NCI-H2029 treated with DMSO at 0.1 percent for 48 hours (cell line): ENCODE measurements around the gene HOMEZ.

Experiments used
- DNase-seq: peaks from one replicate; lab custom pipeline; 2025; lab: John Stamatoyannopoulos, UW

The HOMEZ gene

DNA sequence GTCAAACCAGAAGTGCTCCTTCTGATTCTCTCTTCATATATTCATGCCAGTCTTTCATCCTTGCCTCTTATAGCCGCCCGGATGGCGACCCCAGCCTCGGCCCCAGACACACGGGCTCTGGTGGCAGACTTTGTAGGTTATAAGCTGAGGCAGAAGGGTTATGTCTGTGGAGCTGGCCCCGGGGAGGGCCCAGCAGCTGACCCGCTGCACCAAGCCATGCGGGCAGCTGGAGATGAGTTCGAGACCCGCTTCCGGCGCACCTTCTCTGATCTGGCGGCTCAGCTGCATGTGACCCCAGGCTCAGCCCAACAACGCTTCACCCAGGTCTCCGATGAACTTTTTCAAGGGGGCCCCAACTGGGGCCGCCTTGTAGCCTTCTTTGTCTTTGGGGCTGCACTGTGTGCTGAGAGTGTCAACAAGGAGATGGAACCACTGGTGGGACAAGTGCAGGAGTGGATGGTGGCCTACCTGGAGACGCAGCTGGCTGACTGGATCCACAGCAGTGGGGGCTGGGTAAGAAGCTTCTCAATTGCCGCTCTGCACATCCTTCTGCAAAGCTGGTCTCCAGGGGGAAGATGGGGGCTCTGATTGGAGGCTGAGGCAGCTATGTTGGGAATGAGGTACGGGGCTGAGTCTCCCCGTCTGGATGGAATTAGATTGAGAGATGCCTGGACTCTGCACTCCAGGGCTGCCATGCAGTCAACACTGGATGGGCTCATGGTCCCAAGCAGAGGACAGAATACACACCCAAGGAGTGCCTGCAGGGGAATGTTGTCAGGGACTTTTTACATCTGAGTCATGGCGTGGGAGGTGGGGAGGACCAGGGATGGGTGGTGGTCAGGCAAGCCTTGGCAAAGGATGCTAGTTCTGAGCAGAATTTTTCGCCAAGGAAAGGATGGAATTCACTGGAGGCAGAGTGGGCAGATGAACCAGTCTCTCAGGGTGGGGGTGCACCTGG lies 22.0 kb upstream of the HOMEZ start:
- no peak for DNase-seq

DNA sequence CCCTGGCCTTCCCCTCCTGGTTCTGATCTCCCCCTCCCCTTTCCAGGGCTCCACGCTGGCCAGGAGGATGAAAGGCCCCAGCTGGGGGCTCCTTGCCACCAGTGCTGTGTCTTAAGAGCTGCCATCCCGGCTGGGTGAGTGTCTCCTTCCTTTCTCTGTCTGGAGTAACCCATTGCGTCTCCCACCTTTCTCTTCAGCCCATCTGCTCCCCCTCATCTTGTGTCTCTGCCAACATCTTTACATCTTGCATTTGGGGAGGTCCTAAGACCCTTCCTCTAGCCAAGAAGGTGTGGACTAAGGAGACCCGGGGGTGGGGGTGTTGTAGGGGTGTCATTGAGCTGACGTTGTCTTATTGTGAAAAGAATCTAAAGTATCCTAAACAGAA lies 21.2 kb upstream of the HOMEZ start:
- DNase-seq, result no peak

DNA sequence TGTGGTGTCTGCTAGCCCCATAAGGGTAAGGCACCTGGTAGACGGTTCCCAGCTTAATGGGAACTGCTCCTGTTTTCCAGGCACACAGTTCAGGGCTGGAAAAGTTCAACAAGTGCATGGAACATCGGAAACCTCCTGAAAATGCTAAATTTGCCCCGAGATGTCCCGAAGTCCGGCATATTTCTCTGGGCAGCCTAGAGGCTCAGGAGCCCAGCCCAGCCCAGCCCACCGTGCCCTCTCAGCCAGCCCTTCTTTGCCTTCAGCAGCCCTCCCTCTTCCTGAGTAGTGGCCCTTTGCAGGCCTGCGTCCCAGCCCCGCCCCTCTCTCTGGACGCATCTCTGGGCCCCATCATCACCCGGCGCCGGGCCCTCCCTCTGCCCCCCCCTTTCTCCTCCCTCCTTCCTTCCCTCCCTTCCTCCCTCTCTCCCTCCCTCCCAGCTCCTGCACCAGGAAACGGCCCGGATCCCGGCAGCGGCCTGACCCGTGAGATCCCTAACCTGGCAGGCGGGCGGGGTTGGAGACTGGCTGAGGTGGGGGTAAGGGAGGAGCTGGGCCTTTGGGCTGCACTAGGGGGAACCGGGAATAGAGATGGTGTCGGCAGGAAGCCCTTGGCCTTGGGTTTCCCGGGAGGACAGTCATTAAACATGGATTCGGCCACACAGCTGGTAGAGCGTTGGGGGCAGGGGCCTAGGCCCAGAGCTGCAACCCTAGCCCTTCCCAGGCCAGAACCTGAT lies 20.6 kb upstream of the HOMEZ start, which contains the start of gene BCL2L2:
Gene BCL2L2, plus strand, starts transcription at position 422 of the 734 bp plus-strand sequence. CDS start 935 bp downstream, outside the sequence.
- peak; percentile 100 for DNase-seq

DNA sequence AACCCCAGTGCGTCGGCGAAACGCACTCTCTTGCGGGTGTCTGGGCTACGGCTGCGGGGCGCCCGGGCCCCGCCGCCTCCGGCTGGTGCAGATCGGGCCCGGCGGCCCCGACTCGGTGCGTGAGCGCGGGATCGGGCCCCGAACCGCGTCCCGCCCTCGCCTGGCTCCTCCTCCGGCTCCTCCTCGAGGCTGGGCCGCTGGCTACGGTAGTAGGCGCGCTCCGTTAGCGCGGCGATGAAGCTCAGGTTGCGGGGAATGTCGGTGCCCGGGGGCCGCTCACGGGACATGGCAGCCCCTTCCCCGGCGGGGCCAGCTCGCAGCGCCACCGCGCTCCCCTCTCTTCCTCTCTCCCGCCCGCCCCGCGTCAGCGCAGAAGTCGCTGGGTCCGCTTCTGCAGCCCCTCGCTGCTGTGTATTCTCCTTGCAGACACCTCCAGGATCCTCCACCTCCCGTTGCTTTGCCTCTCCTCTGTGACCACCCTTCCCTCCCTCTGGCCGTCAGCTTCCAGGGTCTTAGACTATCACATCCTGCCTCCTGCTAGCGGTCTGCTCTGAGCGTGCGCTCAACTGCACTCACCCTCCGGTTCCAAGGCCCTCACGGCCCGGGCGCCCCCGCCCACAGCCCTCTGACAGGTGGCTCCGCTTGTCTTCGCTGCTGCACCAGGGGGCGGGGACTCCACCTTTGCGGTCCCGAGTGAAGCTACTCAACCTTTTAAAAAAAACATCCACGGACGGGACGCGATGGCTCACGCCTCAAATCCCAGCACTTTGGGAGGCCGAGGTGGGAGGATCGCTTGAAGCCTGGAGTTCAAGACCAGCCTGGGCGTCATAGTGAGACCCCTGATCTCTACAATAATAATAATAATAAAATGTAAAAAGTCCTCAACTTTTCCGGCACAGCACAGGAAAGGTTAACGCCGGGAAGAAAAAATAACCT lies 16.6 kb upstream of the HOMEZ start, which contains the start of gene PPP1R3E:
Gene PPP1R3E, minus strand, starts transcription at position 570 of the 936 bp plus-strand sequence. Its CDS starts 283 bp downstream, at position 287.
- peak; percentile 99 for DNase-seq

DNA sequence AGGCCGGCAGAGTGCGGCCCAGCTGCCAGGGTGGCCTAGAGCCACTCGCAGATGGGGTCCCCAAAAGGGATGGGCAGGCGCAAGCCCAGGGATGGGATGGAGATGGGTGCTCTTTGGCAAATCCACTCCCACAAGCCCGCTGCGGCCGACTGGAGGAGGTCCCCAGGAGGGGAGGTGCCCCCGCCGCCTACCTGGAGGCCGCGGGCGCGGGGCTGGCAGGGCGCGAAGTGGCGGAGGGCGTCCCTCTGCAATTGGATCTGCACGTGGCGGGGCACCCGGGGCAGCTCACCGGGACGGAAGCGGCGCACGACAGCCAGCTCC lies 16.0 kb upstream of the HOMEZ start:
- no peak for DNase-seq

DNA sequence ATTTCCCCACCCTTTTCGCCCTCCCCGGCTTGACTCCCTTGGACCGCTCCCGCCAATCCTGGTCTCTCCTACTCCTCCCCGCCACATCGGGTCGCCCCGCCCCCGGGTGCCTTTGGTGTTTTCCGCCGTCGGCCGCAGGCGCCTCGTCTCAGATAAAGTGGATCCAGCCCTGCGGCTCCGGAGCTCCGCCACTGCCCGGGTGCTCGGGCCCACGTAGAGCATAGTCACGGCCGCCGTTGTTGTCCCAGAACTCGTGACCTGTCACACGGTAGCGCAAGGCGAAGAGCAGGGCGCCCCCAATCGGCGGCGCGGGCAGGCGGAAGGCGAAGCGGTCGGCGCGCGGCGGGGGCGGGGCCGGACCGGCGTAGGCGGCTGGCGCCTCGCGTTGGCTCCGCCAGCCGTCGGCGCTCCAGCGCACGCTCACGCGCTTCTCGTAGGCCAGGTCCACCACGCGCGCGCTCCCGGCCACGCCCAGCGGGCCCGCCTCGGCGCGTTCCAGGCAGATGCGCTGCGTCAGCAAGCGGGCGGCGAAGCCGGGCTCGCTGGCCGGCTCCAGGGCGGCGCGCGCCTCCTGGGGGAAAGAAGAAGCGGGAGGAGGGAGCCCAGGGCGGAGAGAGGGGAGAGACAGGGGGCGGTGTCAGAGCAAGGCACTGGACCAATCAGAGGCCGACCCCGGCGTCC lies 15.5 kb upstream of the HOMEZ start:
- peak; percentile 100 for DNase-seq

DNA sequence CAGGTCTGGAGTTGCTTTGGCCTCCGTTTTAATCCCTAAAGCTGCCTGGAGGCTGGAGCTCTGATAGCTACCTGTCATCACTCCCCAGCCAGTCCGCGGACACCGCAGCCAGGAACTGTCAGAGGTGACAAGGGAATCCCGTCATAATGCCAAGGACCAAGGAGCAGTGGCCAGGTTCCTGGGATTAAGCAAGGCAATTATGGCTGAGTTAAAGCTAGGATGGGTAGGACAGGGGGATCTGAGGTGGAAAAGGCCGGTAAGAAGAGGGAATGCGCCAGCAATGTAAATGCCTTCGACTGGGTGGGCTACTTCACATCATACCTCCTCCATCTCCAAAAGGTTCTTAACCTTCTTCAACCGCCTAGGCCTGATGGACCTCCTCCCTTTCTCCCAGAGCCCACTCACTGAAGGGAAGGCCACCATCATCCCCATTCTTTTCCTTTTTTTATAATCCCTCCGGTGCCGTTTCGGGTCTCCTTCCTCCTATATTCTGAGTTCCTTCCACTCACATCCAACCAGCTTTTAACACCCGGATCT lies 14.8 kb upstream of the HOMEZ start:
- no peak for DNase-seq

DNA sequence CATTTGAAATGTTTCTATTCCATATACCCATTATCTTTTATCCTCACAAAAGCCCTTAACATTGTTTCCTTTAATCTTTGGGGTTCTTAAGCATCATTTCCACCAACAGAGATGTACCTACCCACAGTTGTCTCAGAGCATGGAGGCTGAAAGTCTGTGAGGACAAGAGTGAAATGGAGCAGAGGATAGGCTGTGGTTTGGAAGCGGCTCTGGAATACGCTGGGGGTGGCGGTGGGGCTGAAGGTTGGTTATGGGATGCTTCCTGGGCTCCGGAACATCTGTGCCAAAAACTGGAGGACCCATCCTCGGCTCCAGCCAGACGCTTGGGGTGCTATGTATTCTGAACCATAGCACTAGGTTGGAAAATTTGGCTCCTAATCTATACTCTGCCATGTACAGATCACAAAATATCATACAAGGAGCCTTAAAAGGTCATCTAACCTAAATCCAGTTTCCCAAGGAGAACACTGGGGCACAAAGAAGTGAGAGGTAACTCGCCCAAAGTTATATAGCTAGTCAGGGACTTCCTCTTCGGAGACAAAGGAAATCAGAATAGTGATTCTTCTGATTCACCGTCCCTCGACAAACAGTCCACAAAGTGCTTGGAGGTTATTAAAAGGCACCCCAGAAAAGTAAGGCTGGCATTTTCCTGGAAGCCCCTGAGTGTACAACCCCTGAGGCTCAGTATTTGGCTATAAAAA lies 14.2 kb upstream of the HOMEZ start:
- no peak for DNase-seq

DNA sequence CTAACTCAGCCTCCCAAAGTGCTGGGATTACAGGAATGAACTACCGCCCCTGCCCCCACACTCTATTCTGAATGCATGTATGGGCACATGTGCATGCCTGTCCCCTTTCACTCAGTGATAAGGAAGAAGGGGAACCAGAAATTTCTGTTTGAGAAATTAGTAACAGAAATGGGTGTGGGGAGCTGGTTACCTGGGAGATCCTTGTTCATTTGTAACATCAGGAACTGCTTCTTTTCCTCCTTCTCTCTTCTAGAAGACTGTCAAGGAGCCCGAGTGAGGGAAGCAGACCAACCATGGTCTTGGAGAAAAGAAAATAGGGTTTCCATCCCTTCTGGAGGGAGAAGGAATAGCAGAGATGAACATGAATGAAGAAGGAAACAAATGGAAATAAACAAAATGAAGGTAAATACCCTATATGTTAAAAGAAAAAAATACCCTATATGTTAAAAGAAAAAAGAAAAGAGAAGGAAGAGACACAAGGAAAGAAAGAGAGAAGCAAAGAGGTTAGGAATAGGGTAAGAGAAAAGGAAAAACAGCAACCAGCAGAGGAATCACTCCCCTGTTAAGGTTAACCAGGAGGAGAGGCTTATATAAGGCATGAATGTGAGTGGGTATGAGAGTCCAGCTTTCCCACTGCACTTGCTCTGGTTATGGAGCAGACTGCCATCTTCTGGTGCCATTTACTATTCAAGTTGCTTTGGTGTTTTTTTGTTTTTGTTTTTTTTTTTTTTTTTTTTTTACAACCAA lies 13.5 kb upstream of the HOMEZ start:
- no peak for DNase-seq

DNA sequence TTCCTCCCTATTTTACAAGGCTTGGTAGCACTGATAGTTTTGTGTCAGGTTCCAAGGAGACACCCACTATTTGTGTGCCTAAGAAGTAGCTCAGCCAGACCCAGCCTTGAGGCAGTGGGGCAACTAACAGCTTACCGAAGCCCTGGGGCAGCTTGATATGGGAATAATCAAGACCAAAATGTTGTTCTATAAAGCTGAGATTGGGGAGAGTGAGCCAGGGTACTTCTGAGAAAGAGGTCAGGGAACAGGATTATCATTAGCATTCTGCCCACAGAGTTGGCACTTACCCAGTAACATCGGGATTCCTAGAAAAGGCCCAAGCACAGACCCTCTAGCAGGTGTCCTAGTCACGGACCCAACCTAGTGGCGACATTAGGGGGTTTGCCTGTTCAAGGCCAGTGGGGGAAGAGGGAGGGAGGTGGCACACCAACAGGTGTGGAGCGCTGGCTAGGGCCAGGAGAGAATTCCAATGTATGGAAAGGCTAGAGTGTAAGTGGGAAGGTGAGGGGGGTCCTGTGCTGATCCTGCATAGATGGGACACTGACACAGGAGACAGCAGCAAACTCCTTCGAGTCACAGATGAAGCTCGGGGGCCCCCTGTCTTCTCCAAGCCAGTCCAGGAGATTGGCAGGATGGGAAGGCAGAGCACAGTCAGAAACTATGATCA lies 11.8 kb upstream of the HOMEZ start:
- no peak for DNase-seq

DNA sequence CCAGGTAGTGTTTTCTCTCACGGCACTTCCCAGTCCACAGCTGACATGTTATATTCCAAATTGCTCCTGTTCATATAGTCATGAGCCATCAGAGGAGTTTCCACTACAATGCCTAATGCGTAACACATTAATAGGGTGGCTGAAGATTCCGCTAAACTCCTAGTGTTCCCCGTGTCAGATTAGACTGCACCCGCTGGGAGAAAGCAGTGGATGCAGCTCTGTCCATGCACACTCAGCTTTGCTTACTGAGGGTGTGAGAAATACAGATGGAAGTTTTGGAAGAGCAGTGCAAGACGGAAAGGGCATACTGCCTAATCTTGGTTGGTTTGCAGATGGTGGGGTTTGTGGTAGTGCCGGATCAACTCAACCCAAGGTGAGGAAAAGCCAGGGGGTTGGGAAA lies 11.2 kb upstream of the HOMEZ start:
- DNase-seq, result no peak

DNA sequence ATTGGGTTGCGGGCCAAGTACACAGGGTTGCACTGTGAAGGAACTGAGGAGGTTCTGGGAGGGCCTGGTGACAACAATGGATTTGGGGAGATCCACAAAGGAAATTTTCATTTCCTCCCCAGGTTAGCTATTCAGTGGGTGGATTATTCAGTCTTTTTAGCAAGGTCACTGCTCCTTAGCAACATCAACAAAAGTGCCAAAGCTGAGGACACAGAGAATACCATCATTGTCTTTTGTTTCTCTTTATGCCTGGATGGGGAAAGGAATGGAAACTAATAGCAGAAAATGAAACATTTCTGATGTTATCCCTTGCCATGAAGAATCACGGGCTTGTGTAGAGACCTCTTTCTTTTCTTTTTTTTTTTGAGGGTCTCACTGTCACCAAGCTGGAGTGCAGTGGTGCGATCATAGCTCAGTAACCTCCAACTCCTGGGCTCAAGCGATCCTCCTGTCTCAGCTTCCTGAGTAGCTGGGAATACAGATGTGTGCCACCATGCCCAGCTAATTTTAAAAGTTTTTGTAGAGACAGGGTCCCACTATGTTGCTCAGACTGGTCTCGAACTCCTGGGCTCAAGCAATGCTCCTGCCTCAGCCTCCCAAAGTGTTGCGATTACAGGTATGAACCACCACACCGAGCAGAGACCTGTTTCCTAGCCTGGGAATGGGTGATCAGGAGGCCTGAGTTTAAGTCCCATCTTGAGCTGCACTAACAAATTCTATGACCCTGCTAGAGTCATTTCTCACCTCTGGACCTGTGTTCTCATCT lies 10.3 kb upstream of the HOMEZ start:
- DNase-seq, result no peak

DNA sequence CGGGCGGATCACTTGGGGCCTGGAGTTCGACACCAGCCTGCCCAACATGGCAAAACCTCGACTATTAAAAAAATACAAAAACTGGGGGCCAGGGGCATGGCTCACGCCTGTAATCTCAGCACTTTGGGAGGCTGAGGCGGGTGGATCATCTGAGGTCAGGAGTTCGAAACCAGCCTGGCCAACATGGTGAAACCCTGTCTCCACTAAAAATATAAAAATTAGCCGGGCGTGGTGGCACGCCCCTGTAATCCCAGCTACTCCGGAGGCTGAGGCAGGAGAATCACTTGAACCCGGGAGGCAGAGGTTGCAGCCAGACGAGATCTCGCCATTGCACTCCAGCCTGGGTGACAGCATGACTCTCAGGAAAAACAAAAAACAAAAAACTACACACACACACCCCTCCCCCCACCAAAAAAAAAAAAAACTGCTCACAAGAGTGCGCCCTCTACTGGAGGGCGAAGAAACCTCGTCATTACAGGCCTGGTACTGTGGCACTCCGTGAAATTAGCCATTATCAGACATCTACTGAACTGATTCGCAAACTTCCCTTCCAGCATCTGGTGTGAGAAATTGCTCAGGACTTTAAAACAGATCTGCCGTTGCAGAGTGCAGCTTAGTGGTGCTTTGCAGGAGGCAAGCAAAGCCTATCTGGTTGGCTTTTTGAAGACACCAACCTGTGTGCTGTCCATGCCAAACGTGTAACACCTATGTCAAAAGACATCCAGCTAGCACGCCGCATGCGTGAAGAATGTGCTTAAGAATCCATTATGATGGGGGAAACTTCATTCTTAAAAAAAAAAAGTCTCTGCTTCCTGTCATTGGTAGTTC lies 9.0 kb upstream of the HOMEZ start:
- peak; percentile 97 for DNase-seq

DNA sequence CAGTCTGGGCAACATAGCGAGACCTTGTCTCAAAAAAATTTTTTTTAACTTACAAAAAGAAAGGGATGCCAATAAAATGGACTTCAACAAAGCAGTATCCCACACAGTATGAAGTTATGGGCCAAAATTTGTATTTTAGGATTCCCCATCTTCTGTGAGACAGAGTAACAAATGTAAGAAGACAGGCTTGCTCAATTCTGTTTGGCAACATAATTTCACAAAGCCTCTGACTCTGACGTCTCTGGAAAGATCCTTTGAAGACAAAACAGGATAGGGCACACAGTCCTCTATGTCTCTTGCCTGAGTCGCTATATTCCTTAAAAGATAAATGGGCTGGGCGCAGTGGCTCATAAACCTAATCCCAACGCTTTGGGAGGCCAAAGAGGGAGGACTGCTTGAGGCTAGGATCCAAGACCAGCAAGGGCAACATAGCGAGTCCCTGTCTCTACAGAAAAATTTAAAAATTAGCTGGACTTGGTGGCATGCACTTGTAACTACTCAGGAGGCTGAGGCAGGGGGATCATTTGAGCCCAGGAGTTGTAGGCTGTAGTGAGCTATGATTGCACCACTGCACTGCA lies 1.1 kb upstream of the HOMEZ start:
- DNase-seq, result no peak

DNA sequence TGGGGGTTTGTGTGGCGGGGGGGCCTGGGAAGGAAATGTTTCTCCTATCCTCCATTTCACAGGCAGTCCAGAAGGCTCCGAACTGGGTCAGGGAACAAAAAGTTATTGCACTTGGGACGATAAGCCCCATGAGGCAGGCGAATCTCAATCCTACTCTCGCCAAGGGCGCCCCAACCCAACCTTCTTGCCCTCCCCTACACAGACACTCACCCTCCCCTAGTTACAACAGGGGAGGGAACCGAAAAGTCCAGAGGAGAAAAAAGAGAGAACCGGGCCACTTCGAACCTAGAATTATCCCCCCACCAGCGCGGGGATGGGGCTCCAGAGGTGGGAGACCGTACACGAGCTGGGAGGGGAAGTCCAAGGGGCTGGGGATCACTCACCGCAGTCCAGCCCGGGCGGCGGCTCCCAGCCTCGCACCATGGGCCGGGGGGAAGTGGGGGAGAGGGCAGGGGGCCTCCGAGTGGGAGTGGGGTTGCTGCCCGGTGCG lies 357 bp downstream of the HOMEZ start:
- no peak for DNase-seq

DNA sequence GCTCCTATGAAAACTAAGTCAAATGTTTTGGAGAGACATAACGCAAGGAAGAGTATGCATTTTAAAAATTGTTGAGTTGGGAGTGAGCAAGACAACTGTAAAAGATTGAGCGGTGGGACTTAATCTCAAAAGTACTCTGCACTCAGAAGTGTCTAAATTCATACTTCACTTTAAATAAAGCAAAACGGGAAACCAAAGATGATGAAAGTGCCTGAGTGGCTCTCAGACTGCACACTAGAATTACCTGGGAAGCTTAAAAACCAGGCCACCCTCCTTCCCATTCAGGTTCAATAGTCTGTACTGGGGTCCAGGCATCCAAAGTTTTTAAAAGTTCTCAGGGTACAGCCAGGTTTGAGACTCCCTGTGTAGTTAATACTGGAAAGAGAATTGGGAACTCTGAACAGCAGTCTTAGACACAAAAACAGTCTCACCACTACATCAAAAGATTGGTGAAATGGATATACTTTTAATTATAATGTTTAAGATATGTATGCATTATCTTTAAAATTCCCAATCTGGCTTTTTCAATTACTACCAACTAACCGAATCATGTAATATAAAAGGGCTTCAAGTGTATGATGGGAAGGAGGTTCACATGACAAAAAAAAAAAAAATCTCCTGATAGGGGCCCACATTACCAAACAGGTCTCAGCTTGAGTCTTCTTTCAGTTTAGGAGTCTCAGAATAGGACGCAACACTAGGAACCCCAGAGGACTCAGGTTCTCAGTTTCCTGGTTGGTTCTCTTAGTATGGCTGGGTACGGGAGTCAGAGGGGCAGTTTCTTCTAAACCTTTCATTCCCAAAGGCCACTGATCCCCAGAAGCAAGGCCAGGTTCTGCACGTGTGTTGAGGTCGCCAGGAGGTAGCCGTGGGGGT lies 1.0 kb downstream of the HOMEZ start:
- no peak for DNase-seq
